CD4-positive, CD25-positive, alpha-beta regulatory T cell (primary cell): Measurements from ENCODE around the gene CACNB4. TPM values are rescaled to one million over a fixed set of nuclear protein-coding genes. Genes with fewer than 3 reads are reported as not detected.

ENCODE experiments used
- ATAC-seq, 2 donors: fragments of 150-1000 bp; cut with Tn5 transposase; one replicate each; pipeline ENCODE4 v1.10.0; 2021; ENCODE audit warnings: low read depth in 2 of 2, moderate number of reproducible peaks in 2 of 2, moderate library complexity in 1 of 2
- DNase-seq, 3 donors: peaks; one replicate each; pipeline versions ENCODE4 v3.0.0 to v3.0.0-alpha.2; 2012 to 2022; ENCODE audit warnings: mixed read lengths in 1 of 3
- H3K27ac ChIP-seq: one replicate; pipeline ENCODE4 v1.7.0; 2013; ENCODE audit warnings: mild to moderate bottlenecking, low read length; ENCODE audit not compliant: insufficient read depth, poor library complexity, severe bottlenecking
- H3K27me3 ChIP-seq: one replicate; pipeline ENCODE4 v1.7.0; 2013; ENCODE audit warnings: low read length; ENCODE audit not compliant: control insufficient read depth, insufficient read depth
- H3K36me3 ChIP-seq: one replicate; pipeline ENCODE4 v1.7.0; 2013; ENCODE audit warnings: mild to moderate bottlenecking, low read length, moderate library complexity; ENCODE audit not compliant: control insufficient read depth, insufficient read depth
- H3K4me1 ChIP-seq: 2 replicates; pipeline ENCODE4 v1.7.0; 2013; ENCODE audit warnings: mild to moderate bottlenecking, low read length; ENCODE audit not compliant: insufficient read depth, control insufficient read depth, poor library complexity, severe bottlenecking
- H3K4me3 ChIP-seq: one replicate; pipeline ENCODE4 v1.7.0; 2013; ENCODE audit warnings: low read depth, mild to moderate bottlenecking, low read length, moderate library complexity
- H3K9me3 ChIP-seq, 2 experiments: 1 replicate in 1 of 2; 2 replicates in 1 of 2; pipeline ENCODE4 v1.7.0; 2013; ENCODE audit warnings: low read length in 2 of 2, mild to moderate bottlenecking in 1 of 2, moderate library complexity in 1 of 2; ENCODE audit not compliant: control insufficient read depth in 2 of 2
- H3K27ac Mint-ChIP-seq, 3 donors: one replicate each; pipeline ENCODE4 v1.8.0; 2020 to 2022; ENCODE audit warnings: mild to moderate bottlenecking in 3 of 3, mixed read lengths in 3 of 3, moderate library complexity in 2 of 3
- H3K27me3 Mint-ChIP-seq: one replicate; pipeline ENCODE4 v1.8.0; 2022; ENCODE audit warnings: mild to moderate bottlenecking, mixed read lengths
- H3K36me3 Mint-ChIP-seq: one replicate; pipeline ENCODE4 v1.8.0; 2020; ENCODE audit warnings: mixed read lengths
- H3K4me1 Mint-ChIP-seq, 4 donors: one replicate each; pipeline ENCODE4 v1.8.0; 2020 to 2022; ENCODE audit warnings: mixed read lengths in 4 of 4, mild to moderate bottlenecking in 1 of 4
- H3K4me3 Mint-ChIP-seq, 4 donors: one replicate each; pipeline ENCODE4 v1.8.0; 2020 to 2022; ENCODE audit warnings: mild to moderate bottlenecking in 4 of 4, mixed read lengths in 4 of 4, moderate library complexity in 3 of 4
- H3K9me3 Mint-ChIP-seq, 7 donors: one replicate each; pipeline ENCODE4 v1.8.0; 2020 to 2022; ENCODE audit warnings: mixed read lengths in 7 of 7, mild to moderate bottlenecking in 3 of 7, moderate library complexity in 2 of 7
- polyA plus RNA-seq, 4 donors: library from polyadenylated mRNA; unstranded; fragments of 300-500 nt; fragmentation: Illumina TruSeq; gene quantifications; one replicate each; pipeline ENCODE4 v1.2.3, GENCODE V29; 2021
- total RNA-seq: library from RNA; stranded (reverse); gene quantifications from one replicate; pipeline ENCODE4 v1.2.3, GENCODE V29; 2022

CACNB4 gene
- total and polyA plus RNA-seq, 5 donors from 2014 or later = 0.30 TPM; not detected in 4

- Histone ChIP-seq H3K9me3 (no peaks in the 10 kb centered on the region), H3K27me3 (peaks cover 9% of the 10 kb centered on the region), H3K4me3 (no peak overlapping the region), H3K27ac (no peak overlapping the region), H3K36me3 (no peaks in the 10 kb centered on the region), H3K4me1 (no peaks in the 10 kb centered on the region)
- H3K4me1 Mint-ChIP-seq = peaks cover 0 to 3% (median 1%) of the 10 kb centered on the region in 4 donors
- no peak overlapping the region for H3K27ac Mint-ChIP-seq
- no peak overlapping the region for H3K4me3 Mint-ChIP-seq
- DNase-seq (no peak), ATAC-seq (no peak)
- H3K36me3 Mint-ChIP-seq = no peaks in the 10 kb centered on the region
- H3K27me3 Mint-ChIP-seq = peaks cover 28% of the 10 kb centered on the region
- no peaks in the 10 kb centered on the region for H3K9me3 Mint-ChIP-seq
Measured at GRCh38 chr2:151840216-151841046, 258.4 kb downstream of the CACNB4 start.

GRCh38 chr2:151837926-151838325 is 260.9 kb downstream of the CACNB4 start:
- Histone ChIP-seq H3K36me3 (no peaks in the 10 kb centered on the region), H3K4me1 (no peaks in the 10 kb centered on the region), H3K9me3 (no peaks in the 10 kb centered on the region), H3K27ac (no peak overlapping the region), H3K27me3 (peaks cover 9% of the 10 kb centered on the region), H3K4me3 (no peak overlapping the region)
- H3K36me3 Mint-ChIP-seq = no peaks in the 10 kb centered on the region
- no peak for DNase-seq
- peaks cover 0 to 7% (median 1%) of the 10 kb centered on the region in 4 donors for H3K4me1 Mint-ChIP-seq
- H3K27me3 Mint-ChIP-seq = peaks cover 30% of the 10 kb centered on the region
- H3K9me3 Mint-ChIP-seq = no peaks in the 10 kb centered on the region
- no peak for ATAC-seq
- no peak overlapping the region for H3K4me3 Mint-ChIP-seq
- no peak overlapping the region for H3K27ac Mint-ChIP-seq

GRCh38 chr2:151833984-151834383 is 264.9 kb downstream of the CACNB4 start:
- Histone ChIP-seq H3K36me3 (no peaks in the 10 kb centered on the region), H3K4me1 (peaks cover under 1% of the 10 kb centered on the region), H3K27ac (no peak overlapping the region), H3K27me3 (peaks cover 9% of the 10 kb centered on the region), H3K4me3 (no peak overlapping the region), H3K9me3 (no peaks in the 10 kb centered on the region)
- Mint-ChIP-seq H3K36me3 (no peaks in the 10 kb centered on the region), H3K27me3 (peaks cover 33% of the 10 kb centered on the region), H3K27ac (no peak overlapping the region), H3K4me3 (no peak overlapping the region), H3K4me1 (peaks cover 0 to 8% (median 2%) of the 10 kb centered on the region in 4 donors), H3K9me3 (no peaks in the 10 kb centered on the region)
- DNase-seq (no peak), ATAC-seq (no peak)

GRCh38 chr2:151830961-151831360 is 267.9 kb downstream of the CACNB4 start:
- Histone ChIP-seq H3K27me3 (peaks cover 6% of the 10 kb centered on the region), H3K4me1 (peaks cover 23% of the 10 kb centered on the region), H3K36me3 (no peaks in the 10 kb centered on the region), H3K4me3 (no peak overlapping the region), H3K27ac (no peak overlapping the region), H3K9me3 (no peaks in the 10 kb centered on the region)
- Mint-ChIP-seq H3K4me3 (peak overlapping the region in 1 of 4 donors; percentile 59), H3K36me3 (no peaks in the 10 kb centered on the region), H3K4me1 (peaks cover 12 to 30% (median 23%) of the 10 kb centered on the region in 4 donors), H3K27ac (no peak overlapping the region), H3K9me3 (peaks cover 0 to 1% (median 0%) of the 10 kb centered on the region in 7 donors), H3K27me3 (peaks cover 34% of the 10 kb centered on the region)
- DNase-seq = no peak
- ATAC-seq = no peak

GRCh38 chr2:151828890-151829324 is 269.9 kb downstream of the CACNB4 start:
- Histone ChIP-seq H3K27ac (peak overlapping the region; percentile 76), H3K36me3 (no peaks in the 10 kb centered on the region), H3K4me3 (peak overlapping the region; percentile 89), H3K27me3 (peaks cover 3% of the 10 kb centered on the region), H3K4me1 (peaks cover 42% of the 10 kb centered on the region), H3K9me3 (no peaks in the 10 kb centered on the region)
- Mint-ChIP-seq H3K36me3 (no peaks in the 10 kb centered on the region), H3K27me3 (peaks cover 21% of the 10 kb centered on the region), H3K4me1 (peaks cover 16 to 43% (median 35%) of the 10 kb centered on the region in 4 donors), H3K9me3 (peaks cover 0 to 1% (median 0%) of the 10 kb centered on the region in 7 donors), H3K27ac (peak overlapping the region; percentile 89 to 97 (median 93)), H3K4me3 (peak overlapping the region; percentile 86 to 92 (median 90))
- DNase-seq (no peak), ATAC-seq (no peak)

GRCh38 chr2:151828143-151828889 is 270.5 kb downstream of the CACNB4 start, which contains the start of gene ARL5A:
Gene ARL5A (minus strand): TSS chr2:151828421. CDS start chr2:151828176, 245 bp downstream.
- H3K4me3 ChIP-seq = peak within 1 kb of the TSS; percentile 95
- Mint-ChIP-seq H3K4me1 (peaks cover 18 to 49% (median 41%) of the 10 kb centered on the region in 4 donors), H3K4me3 (peak within 1 kb of the TSS; percentile 88 to 97 (median 92)), H3K9me3 (peaks cover 0 to 1% (median 0%) of the 10 kb centered on the region in 7 donors), H3K27me3 (peaks cover 19% of the 10 kb centered on the region), H3K36me3 (no peaks in the 10 kb centered on the region), H3K27ac (peak within 1 kb of the TSS; percentile 94 to 97 (median 95))
- DNase-seq (peak; percentile 90 to 98 (median 96)), ATAC-seq (peak; percentile 91 to 93)
- no peaks in the 10 kb centered on the region for H3K36me3 ChIP-seq
- H3K27me3 ChIP-seq = no peaks in the 10 kb centered on the region
- H3K27ac ChIP-seq = peak within 1 kb of the TSS; percentile 76
- H3K4me1 ChIP-seq = peaks cover 48% of the 10 kb centered on the region
- no peaks in the 10 kb centered on the region for H3K9me3 ChIP-seq

- Histone ChIP-seq H3K4me3 (peak overlapping the region; percentile 95), H3K9me3 (no peaks in the 10 kb centered on the region), H3K36me3 (no peaks in the 10 kb centered on the region), H3K27me3 (no peaks in the 10 kb centered on the region), H3K27ac (peak overlapping the region; percentile 76), H3K4me1 (peaks cover 50% of the 10 kb centered on the region)
- H3K36me3 Mint-ChIP-seq = no peaks in the 10 kb centered on the region
- H3K27me3 Mint-ChIP-seq = peaks cover 16% of the 10 kb centered on the region
- DNase-seq (peak in 2 of 3 donors; percentile 2 to 44), ATAC-seq (peak; percentile 9 to 12)
- peak overlapping the region; percentile 86 to 95 (median 94) for H3K27ac Mint-ChIP-seq
- H3K4me3 Mint-ChIP-seq = peak overlapping the region; percentile 88 to 97 (median 92)
- H3K9me3 Mint-ChIP-seq = peaks cover 0 to 1% (median 0%) of the 10 kb centered on the region in 7 donors
- H3K4me1 Mint-ChIP-seq = peaks cover 25 to 55% (median 46%) of the 10 kb centered on the region in 4 donors
Measured at GRCh38 chr2:151827564-151828142, 271.2 kb downstream of the CACNB4 start.
